Esophagus muscularis mucosa (tissue), 4 donors: Measurements from ENCODE around the gene HTT. TPM values are rescaled to one million over a fixed set of nuclear protein-coding genes. Genes with fewer than 3 reads are reported as not detected.

Experiments
- DNase-seq: peaks from one replicate; pipeline ENCODE4 v3.0.0-alpha.2; 2017; ENCODE audit errors: extremely low spot score
- H3K27ac ChIP-seq, 4 donors: fragments of 200-600 bp; sonication (generic); replicated peaks in 1 of 4; 1 replicate in 3 of 4; 2 replicates in 1 of 4; pipeline ENCODE4 v1.5.1; 2016 to 2019; ENCODE audit warnings: mild to moderate bottlenecking in 1 of 4
- H3K27me3 ChIP-seq, 4 donors: fragments of 200-600 bp; sonication (generic); one replicate each; pipeline versions ENCODE4 v1.5.1 to v1.6.0; 2016 to 2019
- H3K36me3 ChIP-seq, 4 donors: fragments of 200-600 bp; sonication (generic); one replicate each; pipeline ENCODE4 v1.5.1; 2016 to 2019
- H3K4me1 ChIP-seq, 4 donors: fragments of 200-600 bp; sonication (generic); one replicate each; pipeline ENCODE4 v1.5.1; 2016 to 2019
- H3K4me3 ChIP-seq, 4 donors: fragments of 200-600 bp; sonication (generic); 1 replicate in 2 of 4; 2 replicates in 2 of 4; pipeline ENCODE4 v1.5.1; 2016 to 2019; ENCODE audit warnings: mild to moderate bottlenecking in 4 of 4, moderate library complexity in 1 of 4
- H3K9me3 ChIP-seq, 4 donors: fragments of 200-600 bp; sonication (generic); 1 replicate in 3 of 4; 2 replicates in 1 of 4; pipeline ENCODE4 v1.5.1; 2016 to 2019
- CTCF ChIP-seq, 3 experiments: fragments of 200-600 bp in 2 of 3; fragments of 450-650 bp in 1 of 3; sonication (generic) in 2 of 3; IDR thresholded peaks; one replicate each; pipeline ENCODE4 v1.5.1; 2017 to 2019; ENCODE audit warnings: antibody characterized with exemption in 3 of 3, mild to moderate bottlenecking in 2 of 3, moderate library complexity in 1 of 3
- EP300 ChIP-seq: sonication (generic); formaldehyde crosslinking; IDR thresholded peaks from one replicate; pipeline ENCODE4 v1.6.1; 2017; ENCODE audit warnings: antibody characterized with exemption
- POLR2A ChIP-seq: fragments of 450-650 bp; IDR thresholded peaks from one replicate; pipeline ENCODE4 v1.6.1; 2017; ENCODE audit warnings: antibody characterized with exemption, moderate library complexity, mild to moderate bottlenecking, low read depth
- POLR2AphosphoS5 ChIP-seq, 2 donors: sonication (generic); formaldehyde crosslinking; IDR thresholded peaks; one replicate each; pipeline ENCODE4 v1.6.1; 2017; ENCODE audit warnings: antibody characterized with exemption in 2 of 2
- WGBS: methylation state at CpG from one replicate; pipeline ENCODE4 v1.1.5; 2018; 5-methylcytosine and 5-hydroxymethylcytosine counted together
- intact Hi-C: fragments of 100-400 bp; cut with DNase I; formaldehyde crosslinking; loops from one replicate; pipeline ENCODE4 v1.15.1; 2023
- total RNA-seq, 4 donors: library from RNA; depleted of rRNA; stranded (reverse); fragments of >200 nt; gene quantifications; one replicate each; pipeline versions ENCODE4 v1.1.0 to v1.2.1, GENCODE V29; 2016

The HTT gene
- total RNA-seq, 4 donors from 2014 or later: 30.2 to 65.7 (median 49.3) TPM

GRCh38 chr4:3124070-3124767 is 49.7 kb downstream of the HTT start:
- TF ChIP-seq POLR2AphosphoS5 (IDR thresholded peaks at IDR 0.05): no peak
- no peak for TF ChIP-seq CTCF (IDR thresholded peaks at IDR 0.05)
- TF ChIP-seq EP300: no peak
- TF ChIP-seq POLR2A: no peak
- H3K9me3 ChIP-seq: no peaks in the 10 kb centered on the region
- H3K27ac ChIP-seq: peak overlapping the region; percentile 78 to 86 (median 82)
- intact Hi-C loops: no loop called here
- H3K4me3 ChIP-seq: no peak overlapping the region
- no peak for DNase-seq
- peaks cover 27 to 53% (median 50%) of the 10 kb centered on the region in 4 donors for H3K4me1 ChIP-seq
- no peaks in the 10 kb centered on the region for H3K27me3 ChIP-seq
- H3K36me3 ChIP-seq: peaks cover 19 to 53% (median 29%) of the 10 kb centered on the region in 4 donors
- WGBS: 70% methylated on average over 7 of the region's 7 CpGs

- H3K36me3 ChIP-seq: peaks cover 36 to 70% (median 51%) of the 10 kb centered on the region in 4 donors
- no peak for DNase-seq
- no peaks in the 10 kb centered on the region for H3K27me3 ChIP-seq
- H3K9me3 ChIP-seq: no peaks in the 10 kb centered on the region
- H3K4me1 ChIP-seq: peaks cover 15 to 27% (median 26%) of the 10 kb centered on the region in 4 donors
- intact Hi-C loops: no loop called here
- WGBS: 89% methylated on average over 7 of the region's 7 CpGs
- no peak overlapping the region for H3K27ac ChIP-seq
- H3K4me3 ChIP-seq: no peak overlapping the region
- TF ChIP-seq EP300: no peak
- no peak for TF ChIP-seq POLR2AphosphoS5 (IDR thresholded peaks at IDR 0.05)
- TF ChIP-seq POLR2A: no peak
- TF ChIP-seq CTCF (IDR thresholded peaks at IDR 0.05): no peak
Observed at GRCh38 chr4:3127112-3127511, 52.6 kb downstream of the HTT start.

GRCh38 chr4:3128058-3128457 is 53.6 kb downstream of the HTT start:
- TF ChIP-seq POLR2AphosphoS5 (IDR thresholded peaks at IDR 0.05): no peak
- TF ChIP-seq EP300: no peak
- TF ChIP-seq CTCF (IDR thresholded peaks at IDR 0.05): no peak
- no peak for TF ChIP-seq POLR2A
- no peak overlapping the region for H3K27ac ChIP-seq
- no peak overlapping the region for H3K4me3 ChIP-seq
- 100% methylated on average over 2 of the region's 2 CpGs for WGBS
- intact Hi-C loops: no loop called here
- peaks cover 46 to 78% (median 60%) of the 10 kb centered on the region in 4 donors for H3K36me3 ChIP-seq
- no peaks in the 10 kb centered on the region for H3K9me3 ChIP-seq
- no peaks in the 10 kb centered on the region for H3K27me3 ChIP-seq
- no peak for DNase-seq
- peaks cover 6 to 17% (median 16%) of the 10 kb centered on the region in 4 donors for H3K4me1 ChIP-seq

GRCh38 chr4:3128976-3129375 is 54.5 kb downstream of the HTT start:
- Histone ChIP-seq H3K27me3 (no peaks in the 10 kb centered on the region), H3K4me1 (peaks cover 0 to 8% (median 7%) of the 10 kb centered on the region in 4 donors), H3K4me3 (no peak overlapping the region), H3K9me3 (no peaks in the 10 kb centered on the region), H3K36me3 (peaks cover 49 to 87% (median 69%) of the 10 kb centered on the region in 4 donors), H3K27ac (no peak overlapping the region)
- 74% methylated on average over 1 of the region's 1 CpG for WGBS
- intact Hi-C loops: no loop called here
- DNase-seq: no peak
- TF ChIP-seq CTCF (IDR thresholded peaks at IDR 0.05) (no peak), EP300 (no peak), POLR2AphosphoS5 (IDR thresholded peaks at IDR 0.05) (no peak), POLR2A (no peak)

GRCh38 chr4:3130201-3130600 is 55.7 kb downstream of the HTT start:
- 80% methylated on average over 3 of the region's 3 CpGs for WGBS
- Histone ChIP-seq H3K9me3 (no peaks in the 10 kb centered on the region), H3K36me3 (peaks cover 49 to 99% (median 79%) of the 10 kb centered on the region in 4 donors), H3K4me3 (no peak overlapping the region), H3K27me3 (no peaks in the 10 kb centered on the region), H3K27ac (no peak overlapping the region), H3K4me1 (peaks cover 0 to 12% (median 12%) of the 10 kb centered on the region in 4 donors)
- intact Hi-C loops: no loop called here
- no peak for TF ChIP-seq EP300
- TF ChIP-seq CTCF (IDR thresholded peaks at IDR 0.05): no peak
- no peak for TF ChIP-seq POLR2A
- no peak for TF ChIP-seq POLR2AphosphoS5 (IDR thresholded peaks at IDR 0.05)
- no peak for DNase-seq
